Measurements from ENCODE around the gene CCNT1.
"Not testable (repeated sequence)": the region's sequence is repeated elsewhere in the genome, so short reads cannot be mapped to it uniquely, and the experiment has no call there.

The CCNT1 gene

DNA sequence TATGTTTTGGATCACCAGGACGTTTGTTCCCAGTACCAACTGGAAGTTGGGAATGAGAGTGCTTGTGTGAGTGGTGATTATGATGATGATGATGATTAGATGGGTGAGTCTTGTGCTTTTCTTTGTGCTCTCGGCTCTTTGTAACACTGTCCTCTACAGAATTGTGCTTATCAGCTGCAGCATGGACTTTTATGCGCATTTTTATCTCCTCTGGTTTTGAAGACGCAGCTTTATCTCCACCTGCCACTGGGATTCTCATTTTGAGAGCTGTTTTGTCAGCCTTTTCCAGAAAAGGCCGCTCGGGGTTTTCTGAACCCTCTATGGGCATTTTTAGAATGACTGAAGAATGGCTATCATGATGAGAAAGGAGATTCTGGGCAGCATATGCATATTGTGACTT is 22.9 kb downstream of the CCNT1 start:
- Histone ChIP-seq H3K27me3 (ENCODE audit: control insufficient read depth in 1 of 2, insufficient read depth in 2 of 2, low read length in 2 of 2) (no peaks in the 10 kb centered on the region), H3K36me3 (ENCODE audit: control insufficient read depth in 2 of 2, insufficient read depth in 2 of 2, low read length in 2 of 2) (peaks cover 26 to 47% of the 10 kb centered on the region in 2 donors), H3K4me3 (ENCODE audit: low read length in 2 of 2) (no peak overlapping the region), H3K9me3 (ENCODE audit: control insufficient read depth in 2 of 2, low read length in 2 of 2) (no peaks in the 10 kb centered on the region), H3K9ac (ENCODE audit: low read length in 2 of 2) (no peak overlapping the region), H3K27ac (ENCODE audit: low read length) (no peak overlapping the region), H3K4me1 (ENCODE audit: control insufficient read depth, insufficient read depth, low read length) (peaks cover 4% of the 10 kb centered on the region)

DNA sequence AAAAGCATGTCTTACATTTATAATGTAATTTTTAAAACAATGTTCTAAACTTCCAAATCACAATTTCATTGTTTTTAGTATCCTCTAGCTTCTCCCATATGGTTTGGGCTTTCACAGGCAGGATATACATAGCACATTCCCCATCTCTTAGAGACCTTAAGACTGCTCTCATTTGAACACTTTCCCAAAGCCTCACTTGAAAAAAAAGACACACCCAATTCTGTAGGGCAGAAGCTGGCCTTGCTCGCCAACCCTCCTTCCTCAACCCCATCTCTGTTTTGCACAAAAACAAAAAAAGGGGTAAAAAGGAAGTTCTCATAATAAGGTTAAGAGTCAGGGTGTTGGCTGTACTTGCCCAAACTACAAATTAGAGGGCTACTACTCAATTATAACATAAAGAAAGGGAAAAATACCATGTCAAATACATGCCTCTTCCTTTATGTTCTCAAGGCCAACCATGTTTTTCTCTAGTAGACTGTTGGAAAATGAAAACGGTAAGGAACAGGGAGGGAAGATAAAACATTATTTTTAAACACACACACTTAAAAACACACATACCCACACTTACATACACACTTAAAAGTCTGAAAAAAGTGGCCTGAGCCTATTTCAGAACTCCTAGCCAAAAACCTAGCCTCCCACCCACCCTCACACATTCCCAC is 24.6 kb downstream of the CCNT1 start:
- Histone ChIP-seq H3K4me3 (ENCODE audit: low read length in 2 of 2) (no peak overlapping the region), H3K36me3 (ENCODE audit: control insufficient read depth in 2 of 2, insufficient read depth in 2 of 2, low read length in 2 of 2) (peaks cover 26 to 43% of the 10 kb centered on the region in 2 donors), H3K9me3 (ENCODE audit: control insufficient read depth in 2 of 2, low read length in 2 of 2) (no peaks in the 10 kb centered on the region), H3K9ac (ENCODE audit: low read length in 2 of 2) (no peak overlapping the region), H3K27me3 (ENCODE audit: control insufficient read depth in 1 of 2, insufficient read depth in 2 of 2, low read length in 2 of 2) (no peaks in the 10 kb centered on the region), H3K4me1 (ENCODE audit: control insufficient read depth, insufficient read depth, low read length) (peaks cover 4% of the 10 kb centered on the region), H3K27ac (ENCODE audit: low read length) (no peak overlapping the region)

GRCh38 chr12:48690990-48691389 is 25.5 kb downstream of the CCNT1 start:
- peak overlapping the region in 1 of 2 donors; percentile 9 for H3K4me3 ChIP-seq (ENCODE audit: low read length in 2 of 2)
- H3K36me3 ChIP-seq (ENCODE audit: control insufficient read depth in 2 of 2, insufficient read depth in 2 of 2, low read length in 2 of 2), result peaks cover 26 to 40% of the 10 kb centered on the region in 2 donors
- H3K4me1 ChIP-seq (ENCODE audit: control insufficient read depth, insufficient read depth, low read length), result peaks cover 4% of the 10 kb centered on the region
- H3K9me3 ChIP-seq (ENCODE audit: control insufficient read depth in 2 of 2, low read length in 2 of 2), result no peaks in the 10 kb centered on the region
- H3K27ac ChIP-seq (ENCODE audit: low read length), result no peak overlapping the region
- no peak overlapping the region for H3K9ac ChIP-seq (ENCODE audit: low read length in 2 of 2)
- H3K27me3 ChIP-seq (ENCODE audit: control insufficient read depth in 1 of 2, insufficient read depth in 2 of 2, low read length in 2 of 2), result no peaks in the 10 kb centered on the region

DNA sequence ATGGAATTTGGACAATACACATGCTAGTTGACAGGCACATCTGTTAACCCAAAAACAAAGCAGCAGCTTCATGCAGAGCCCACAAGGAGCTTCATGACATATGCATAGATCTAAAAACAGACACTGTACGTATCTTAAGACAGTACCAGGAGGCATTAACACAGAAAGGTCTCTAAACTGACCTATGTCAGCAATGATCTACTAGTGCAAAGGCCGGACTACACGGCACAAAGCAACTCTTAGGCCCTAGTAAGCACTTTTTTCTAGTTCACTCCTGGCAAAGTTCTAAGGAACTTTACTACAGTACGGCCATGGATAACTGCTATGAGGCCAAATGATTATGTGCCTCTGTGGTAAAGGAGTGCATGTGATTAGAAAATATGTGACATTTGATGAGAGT is 26.1 kb downstream of the CCNT1 start:
- Histone ChIP-seq H3K27me3 (ENCODE audit: control insufficient read depth in 1 of 2, insufficient read depth in 2 of 2, low read length in 2 of 2) (no peaks in the 10 kb centered on the region), H3K9me3 (ENCODE audit: control insufficient read depth in 2 of 2, low read length in 2 of 2) (no peaks in the 10 kb centered on the region), H3K4me3 (ENCODE audit: low read length in 2 of 2) (no peak overlapping the region), H3K36me3 (ENCODE audit: control insufficient read depth in 2 of 2, insufficient read depth in 2 of 2, low read length in 2 of 2) (peaks cover 20 to 35% of the 10 kb centered on the region in 2 donors), H3K27ac (ENCODE audit: low read length) (no peak overlapping the region), H3K4me1 (ENCODE audit: control insufficient read depth, insufficient read depth, low read length) (peaks cover 4% of the 10 kb centered on the region), H3K9ac (ENCODE audit: low read length in 2 of 2) (no peak overlapping the region)

DNA sequence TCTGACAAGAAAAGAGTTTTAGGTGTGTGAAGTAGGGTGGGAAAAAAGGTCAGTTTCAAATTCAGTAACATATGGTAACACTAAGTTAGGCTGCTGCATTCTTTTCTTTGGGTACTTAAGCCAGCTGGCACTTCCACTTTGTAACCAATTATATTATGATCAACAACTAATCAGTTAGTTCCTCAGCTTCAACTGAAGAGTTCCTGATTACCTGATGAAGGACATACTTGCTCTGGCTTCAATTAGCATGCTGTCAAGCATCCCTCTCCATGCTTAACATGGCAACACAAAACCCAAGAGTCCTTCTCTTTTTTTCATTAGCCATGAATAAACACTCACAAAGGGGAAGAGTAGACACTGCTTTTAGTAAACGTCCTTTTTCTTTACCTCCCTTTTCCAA is 27.7 kb downstream of the CCNT1 start:
- no peak overlapping the region for H3K9ac ChIP-seq (ENCODE audit: low read length in 2 of 2)
- H3K4me3 ChIP-seq (ENCODE audit: low read length in 2 of 2), result no peak overlapping the region
- no peak overlapping the region for H3K27ac ChIP-seq (ENCODE audit: low read length)
- H3K36me3 ChIP-seq (ENCODE audit: control insufficient read depth in 2 of 2, insufficient read depth in 2 of 2, low read length in 2 of 2), result peaks cover 9 to 26% of the 10 kb centered on the region in 2 donors
- H3K9me3 ChIP-seq (ENCODE audit: control insufficient read depth in 2 of 2, low read length in 2 of 2), result no peaks in the 10 kb centered on the region
- no peaks in the 10 kb centered on the region for H3K27me3 ChIP-seq (ENCODE audit: control insufficient read depth in 1 of 2, insufficient read depth in 2 of 2, low read length in 2 of 2)
- H3K4me1 ChIP-seq (ENCODE audit: control insufficient read depth, insufficient read depth, low read length), result peaks cover 4% of the 10 kb centered on the region

GRCh38 chr12:48687592-48687991 is 28.9 kb downstream of the CCNT1 start:
- H3K4me3 ChIP-seq (ENCODE audit: low read length in 2 of 2), result no peak overlapping the region
- H3K4me1 ChIP-seq (ENCODE audit: control insufficient read depth, insufficient read depth, low read length), result peaks cover 4% of the 10 kb centered on the region
- no peaks in the 10 kb centered on the region for H3K9me3 ChIP-seq (ENCODE audit: control insufficient read depth in 2 of 2, low read length in 2 of 2)
- H3K27me3 ChIP-seq (ENCODE audit: control insufficient read depth in 1 of 2, insufficient read depth in 2 of 2, low read length in 2 of 2), result no peaks in the 10 kb centered on the region
- H3K36me3 ChIP-seq (ENCODE audit: control insufficient read depth in 2 of 2, insufficient read depth in 2 of 2, low read length in 2 of 2), result peaks cover 0 to 13% of the 10 kb centered on the region in 2 donors
- no peak overlapping the region for H3K27ac ChIP-seq (ENCODE audit: low read length)
- H3K9ac ChIP-seq (ENCODE audit: low read length in 2 of 2), result no peak overlapping the region

GRCh38 chr12:48686615-48687334 is 29.7 kb downstream of the CCNT1 start:
- no peak overlapping the region for H3K9ac ChIP-seq (ENCODE audit: low read length in 2 of 2)

DNA sequence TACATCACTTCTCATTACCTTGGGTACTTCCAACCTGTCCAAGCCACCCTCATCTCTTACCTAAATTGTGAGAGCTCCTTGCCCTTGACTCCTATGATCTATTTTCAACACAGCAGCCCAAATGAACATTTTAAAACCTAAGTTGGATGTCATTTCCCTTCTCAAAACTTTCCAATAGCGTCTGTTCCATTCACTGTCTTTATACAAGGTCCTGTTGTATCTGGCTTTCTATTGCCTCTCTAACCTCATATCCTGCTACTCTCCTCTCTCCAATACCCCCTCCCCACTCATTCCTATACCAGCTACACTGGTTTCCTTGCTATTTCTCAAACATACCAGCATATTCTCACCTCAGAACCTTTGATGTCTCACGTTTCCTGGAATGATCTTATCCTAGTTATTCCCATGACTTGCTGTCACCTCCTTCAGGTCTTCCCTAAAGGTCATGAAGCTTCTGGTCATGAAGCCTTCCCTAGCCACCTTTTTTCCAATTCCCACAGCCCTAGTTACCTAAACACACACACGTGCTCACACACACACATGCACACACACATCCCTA is 30.4 kb downstream of the CCNT1 start:
- no peak overlapping the region for H3K27ac ChIP-seq (ENCODE audit: low read length)
- H3K27me3 ChIP-seq (ENCODE audit: control insufficient read depth in 1 of 2, insufficient read depth in 2 of 2, low read length in 2 of 2), result no peaks in the 10 kb centered on the region
- peaks cover 0 to 7% of the 10 kb centered on the region in 2 donors for H3K36me3 ChIP-seq (ENCODE audit: control insufficient read depth in 2 of 2, insufficient read depth in 2 of 2, low read length in 2 of 2)
- H3K4me1 ChIP-seq (ENCODE audit: control insufficient read depth, insufficient read depth, low read length), result peaks cover 4% of the 10 kb centered on the region
- no peak overlapping the region for H3K9ac ChIP-seq (ENCODE audit: low read length in 2 of 2)
- H3K4me3 ChIP-seq (ENCODE audit: low read length in 2 of 2), result no peak overlapping the region
- no peaks in the 10 kb centered on the region for H3K9me3 ChIP-seq (ENCODE audit: control insufficient read depth in 2 of 2, low read length in 2 of 2)

More at GRCh38 chr12:48686615-48687334, 29.7 kb downstream of the CCNT1 start:
- Histone ChIP-seq H3K9me3 (ENCODE audit: control insufficient read depth in 2 of 2, low read length in 2 of 2) (no peaks in the 10 kb centered on the region), H3K4me3 (ENCODE audit: low read length in 2 of 2) (no peak overlapping the region), H3K27ac (ENCODE audit: low read length) (no peak overlapping the region), H3K36me3 (ENCODE audit: control insufficient read depth in 2 of 2, insufficient read depth in 2 of 2, low read length in 2 of 2) (peaks cover 0 to 8% of the 10 kb centered on the region in 2 donors), H3K27me3 (ENCODE audit: control insufficient read depth in 1 of 2, insufficient read depth in 2 of 2, low read length in 2 of 2) (no peaks in the 10 kb centered on the region), H3K4me1 (ENCODE audit: control insufficient read depth, insufficient read depth, low read length) (peaks cover 4% of the 10 kb centered on the region)

DNA sequence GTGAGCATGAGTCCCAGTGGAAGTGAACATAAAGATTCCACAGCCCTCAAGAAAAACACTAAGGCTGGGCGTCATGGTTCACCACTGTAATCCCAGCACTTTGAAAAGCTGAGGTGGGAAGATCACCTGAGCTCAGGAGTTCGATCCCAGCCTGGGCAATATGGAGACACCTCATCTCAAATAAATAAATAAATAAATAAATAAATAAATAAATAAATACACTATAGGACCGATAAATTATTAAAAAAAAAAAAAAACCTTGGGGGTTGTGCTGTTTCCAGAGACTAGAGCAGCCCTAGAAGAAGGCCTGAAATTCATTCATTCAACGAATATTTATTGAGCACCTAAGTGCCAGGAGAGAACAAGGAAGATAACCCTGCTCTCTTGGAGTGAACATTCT is 33.0 kb downstream of the CCNT1 start:
- Histone ChIP-seq H3K27ac (ENCODE audit: low read length) (no peak overlapping the region), H3K4me1 (ENCODE audit: control insufficient read depth, insufficient read depth, low read length) (peaks cover 8% of the 10 kb centered on the region), H3K36me3 (ENCODE audit: control insufficient read depth in 2 of 2, insufficient read depth in 2 of 2, low read length in 2 of 2) (peaks cover 4 to 8% of the 10 kb centered on the region in 2 donors), H3K27me3 (ENCODE audit: control insufficient read depth in 1 of 2, insufficient read depth in 2 of 2, low read length in 2 of 2) (no peaks in the 10 kb centered on the region), H3K9ac (ENCODE audit: low read length in 2 of 2) (no peak overlapping the region), H3K9me3 (ENCODE audit: control insufficient read depth in 2 of 2, low read length in 2 of 2) (no peaks in the 10 kb centered on the region), H3K4me3 (ENCODE audit: low read length in 2 of 2) (no peak overlapping the region)

GRCh38 chr12:48682927-48683326 is 33.6 kb downstream of the CCNT1 start:
- H3K4me1 ChIP-seq (ENCODE audit: control insufficient read depth, insufficient read depth, low read length), result peaks cover 8% of the 10 kb centered on the region
- H3K36me3 ChIP-seq (ENCODE audit: control insufficient read depth in 2 of 2, insufficient read depth in 2 of 2, low read length in 2 of 2), result peaks cover 6 to 8% of the 10 kb centered on the region in 2 donors
- no peaks in the 10 kb centered on the region for H3K9me3 ChIP-seq (ENCODE audit: control insufficient read depth in 2 of 2, low read length in 2 of 2)
- H3K9ac ChIP-seq (ENCODE audit: low read length in 2 of 2), result no peak overlapping the region
- no peaks in the 10 kb centered on the region for H3K27me3 ChIP-seq (ENCODE audit: control insufficient read depth in 1 of 2, insufficient read depth in 2 of 2, low read length in 2 of 2)
- H3K4me3 ChIP-seq (ENCODE audit: low read length in 2 of 2), result peak overlapping the region in 1 of 2 donors; percentile 96
- H3K27ac ChIP-seq (ENCODE audit: low read length), result no peak overlapping the region

GRCh38 chr12:48682533-48682905 is 34.0 kb downstream of the CCNT1 start:
- Histone ChIP-seq H3K4me3 (ENCODE audit: low read length in 2 of 2) (peak overlapping the region; percentile 68 to 96), H3K9ac (ENCODE audit: low read length in 2 of 2) (peak overlapping the region in 1 of 2 donors; percentile 38)
- not testable (repeated sequence) for H3K4me1 ChIP-seq (ENCODE audit: control insufficient read depth, insufficient read depth, low read length)

More at GRCh38 chr12:48682533-48682905, 34.0 kb downstream of the CCNT1 start:
- H3K36me3 ChIP-seq (ENCODE audit: control insufficient read depth in 2 of 2, insufficient read depth in 2 of 2, low read length in 2 of 2); H3K27me3 ChIP-seq (ENCODE audit: control insufficient read depth in 1 of 2, insufficient read depth in 2 of 2, low read length in 2 of 2); H3K9me3 ChIP-seq (ENCODE audit: control insufficient read depth in 2 of 2, low read length in 2 of 2); H3K27ac ChIP-seq (ENCODE audit: low read length): not testable (repeated sequence)
